Loucy (cell line): ENCODE measurements around the gene MSANTD3.

Source experiments
- H2AFZ ChIP-seq: fragments of 200-600 bp; sonication (generic); 2 replicates; pipeline ENCODE4 v1.6.0; 2016; ENCODE audit warnings: antibody characterized with exemption, mild to moderate bottlenecking, low read length, moderate library complexity
- H3F3A ChIP-seq: fragments of 200-600 bp; 2 replicates; pipeline ENCODE4 v1.6.0; 2016; ENCODE audit warnings: antibody characterized with exemption, low read depth, mild to moderate bottlenecking
- H3K27me3 ChIP-seq: fragments of 200-600 bp; sonication (generic); 2 replicates; pipeline ENCODE4 v1.6.1; 2014; ENCODE audit warnings: low read length, mild to moderate bottlenecking; ENCODE audit not compliant: insufficient read depth, poor library complexity, severe bottlenecking
- H3K36me3 ChIP-seq: fragments of 200-600 bp; sonication (generic); 2 replicates; pipeline ENCODE4 v1.6.1; 2016; ENCODE audit warnings: low read length; ENCODE audit not compliant: insufficient read depth
- H3K4me1 ChIP-seq: fragments of 200-600 bp; sonication (generic); 2 replicates; pipeline ENCODE4 v1.5.1; 2014; ENCODE audit warnings: low read length, mild to moderate bottlenecking; ENCODE audit not compliant: insufficient read depth, poor library complexity, severe bottlenecking
- H3K4me2 ChIP-seq: fragments of 200-600 bp; sonication (generic); 2 replicates; pipeline ENCODE4 v1.6.0; 2014; ENCODE audit warnings: antibody characterized with exemption, low read length, low read depth, mild to moderate bottlenecking; ENCODE audit not compliant: poor library complexity, severe bottlenecking
- H3K4me3 ChIP-seq: fragments of 200-600 bp; sonication (generic); 2 replicates; pipeline ENCODE4 v1.5.1; 2014; ENCODE audit warnings: low read length, mild to moderate bottlenecking, mixed read lengths; ENCODE audit not compliant: poor library complexity, severe bottlenecking
- H3K79me2 ChIP-seq: fragments of 200-600 bp; sonication (generic); 2 replicates; pipeline ENCODE4 v1.6.1; 2014; ENCODE audit warnings: low read length; ENCODE audit not compliant: insufficient read depth
- H3K9ac ChIP-seq: fragments of 200-600 bp; sonication (generic); 2 replicates; pipeline ENCODE4 v1.6.0; 2014; ENCODE audit warnings: mild to moderate bottlenecking, low read depth, low read length, moderate library complexity; ENCODE audit not compliant: poor library complexity, severe bottlenecking
- H3K9me2 ChIP-seq: fragments of 200-600 bp; sonication (generic); replicated peaks from 2 replicates; pipeline ENCODE4 v1.6.1; 2016; ENCODE audit warnings: low read depth, low read length, mixed read lengths
- H3K9me3 ChIP-seq: fragments of 200-600 bp; sonication (generic); 2 replicates; pipeline ENCODE4 v1.6.1; 2014; ENCODE audit warnings: mild to moderate bottlenecking, antibody characterized with exemption, low read length, low read depth; ENCODE audit not compliant: insufficient read depth
- H4K20me1 ChIP-seq: fragments of 200-600 bp; sonication (generic); 2 replicates; pipeline ENCODE4 v1.6.0; 2014; ENCODE audit warnings: antibody characterized with exemption, low read length, mild to moderate bottlenecking; ENCODE audit not compliant: insufficient read depth, poor library complexity, severe bottlenecking
- EZH2phosphoT487 ChIP-seq: fragments of 200-600 bp; IDR thresholded peaks from 2 replicates; pipeline ENCODE4 v1.6.1; 2018; ENCODE audit warnings: antibody characterized with exemption, mild to moderate bottlenecking, moderate library complexity, borderline replicate concordance
- TF ChIP-seq, protein P1 (sequence below): fragments of 200-600 bp; sonication (generic); conservative IDR thresholded peaks from 2 replicates; pipeline ENCODE4 v1.5.1; 2014; ENCODE audit warnings: mild to moderate bottlenecking, antibody characterized with exemption, low read length

Gene MSANTD3

GRCh38 chr9:100452894-100453293, 26.0 kb downstream of the MSANTD3 start:
- Histone ChIP-seq H3K4me3 (no peak overlapping the region), H3K9me3 (no peaks in the 10 kb centered on the region)

GRCh38 chr9:100455470-100455869, 28.5 kb downstream of the MSANTD3 start:
- no peaks in the 10 kb centered on the region for H3K79me2 ChIP-seq
- H3K9ac ChIP-seq: no peak overlapping the region
- H3K36me3 ChIP-seq: peaks cover 31% of the 10 kb centered on the region; the same call in 1 of the 2 replicates
- H3K9me3 ChIP-seq: no peaks in the 10 kb centered on the region
- H3K4me1 ChIP-seq: no peaks in the 10 kb centered on the region
- no peaks in the 10 kb centered on the region for H3K9me2 ChIP-seq
- no peak overlapping the region for H3K4me2 ChIP-seq
- H4K20me1 ChIP-seq: no peaks in the 10 kb centered on the region
- H3K27me3 ChIP-seq: no peaks in the 10 kb centered on the region
- H3K4me3 ChIP-seq: no peak overlapping the region
- no peak for TF ChIP-seq EZH2phosphoT487
- TF ChIP-seq, protein P1, sequence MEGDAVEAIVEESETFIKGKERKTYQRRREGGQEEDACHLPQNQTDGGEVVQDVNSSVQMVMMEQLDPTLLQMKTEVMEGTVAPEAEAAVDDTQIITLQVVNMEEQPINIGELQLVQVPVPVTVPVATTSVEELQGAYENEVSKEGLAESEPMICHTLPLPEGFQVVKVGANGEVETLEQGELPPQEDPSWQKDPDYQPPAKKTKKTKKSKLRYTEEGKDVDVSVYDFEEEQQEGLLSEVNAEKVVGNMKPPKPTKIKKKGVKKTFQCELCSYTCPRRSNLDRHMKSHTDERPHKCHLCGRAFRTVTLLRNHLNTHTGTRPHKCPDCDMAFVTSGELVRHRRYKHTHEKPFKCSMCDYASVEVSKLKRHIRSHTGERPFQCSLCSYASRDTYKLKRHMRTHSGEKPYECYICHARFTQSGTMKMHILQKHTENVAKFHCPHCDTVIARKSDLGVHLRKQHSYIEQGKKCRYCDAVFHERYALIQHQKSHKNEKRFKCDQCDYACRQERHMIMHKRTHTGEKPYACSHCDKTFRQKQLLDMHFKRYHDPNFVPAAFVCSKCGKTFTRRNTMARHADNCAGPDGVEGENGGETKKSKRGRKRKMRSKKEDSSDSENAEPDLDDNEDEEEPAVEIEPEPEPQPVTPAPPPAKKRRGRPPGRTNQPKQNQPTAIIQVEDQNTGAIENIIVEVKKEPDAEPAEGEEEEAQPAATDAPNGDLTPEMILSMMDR: no peak
- H2AFZ ChIP-seq: no peak overlapping the region
- no peaks in the 10 kb centered on the region for H3F3A ChIP-seq

More at GRCh38 chr9:100452894-100453293, 26.0 kb downstream of the MSANTD3 start:
- no peak overlapping the region for H3K4me2 ChIP-seq
- TF ChIP-seq EZH2phosphoT487: no peak
- TF ChIP-seq, protein P1: no peak
- H2AFZ ChIP-seq: no peak overlapping the region
- H3K9ac ChIP-seq: no peak overlapping the region
- no peaks in the 10 kb centered on the region for H3K27me3 ChIP-seq
- H3K9me2 ChIP-seq: no peaks in the 10 kb centered on the region
- no peaks in the 10 kb centered on the region for H3K4me1 ChIP-seq
- no peaks in the 10 kb centered on the region for H4K20me1 ChIP-seq
- no peaks in the 10 kb centered on the region for H3K79me2 ChIP-seq
- H3K36me3 ChIP-seq: peaks cover 36% of the 10 kb centered on the region; the same call in 1 of the 2 replicates
- H3F3A ChIP-seq: no peaks in the 10 kb centered on the region

- Histone ChIP-seq H3K9me2 (no peaks in the 10 kb centered on the region), H4K20me1 (no peaks in the 10 kb centered on the region), H3K4me2 (no peak overlapping the region), H3K4me3 (no peak overlapping the region), H3K79me2 (no peaks in the 10 kb centered on the region), H3F3A (no peaks in the 10 kb centered on the region), H3K36me3 (peaks cover 14% of the 10 kb centered on the region; the same call in 1 of the 2 replicates), H3K9ac (no peak overlapping the region), H3K27me3 (no peaks in the 10 kb centered on the region), H2AFZ (no peak overlapping the region), H3K4me1 (no peaks in the 10 kb centered on the region), H3K9me3 (no peaks in the 10 kb centered on the region)
- TF ChIP-seq, protein P1: no peak
- TF ChIP-seq EZH2phosphoT487: no peak
These were observed 30.6 kb downstream of the MSANTD3 start for GRCh38 chr9:100457517-100457916.
